CD4-positive, alpha-beta T cell treated with Interferon gamma for 1 hour (primary cell): ENCODE results near the gene CD55.

Source experiments
- DNase-seq: peaks from one replicate; pipeline ENCODE4 v3.0.0-alpha.2; 2020

CD55 gene

DNA sequence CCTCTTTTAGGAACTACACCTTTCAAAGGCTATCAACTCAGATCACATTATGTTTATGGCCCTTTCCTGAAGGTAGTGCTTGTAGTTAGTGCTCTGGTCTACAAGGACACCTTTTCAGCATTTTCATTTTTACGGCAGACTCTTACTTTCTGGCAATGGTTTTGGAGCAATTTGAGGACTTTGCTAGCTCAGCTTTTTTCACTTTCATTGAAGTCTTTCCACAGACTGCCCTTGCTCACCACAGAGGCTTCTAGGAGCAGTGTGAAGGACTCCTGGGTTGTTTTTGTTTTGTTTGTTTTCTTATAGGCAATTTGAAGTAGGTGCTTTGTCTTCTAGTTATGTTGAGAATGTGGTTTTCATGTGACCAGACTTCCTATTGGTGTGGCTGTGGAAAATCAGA is 43.1 kb downstream of the CD55 start:
- no peak for DNase-seq

- DNase-seq, result no peak
Observed at GRCh38 chr1:207365063-207365462, 43.6 kb downstream of the CD55 start.

DNA sequence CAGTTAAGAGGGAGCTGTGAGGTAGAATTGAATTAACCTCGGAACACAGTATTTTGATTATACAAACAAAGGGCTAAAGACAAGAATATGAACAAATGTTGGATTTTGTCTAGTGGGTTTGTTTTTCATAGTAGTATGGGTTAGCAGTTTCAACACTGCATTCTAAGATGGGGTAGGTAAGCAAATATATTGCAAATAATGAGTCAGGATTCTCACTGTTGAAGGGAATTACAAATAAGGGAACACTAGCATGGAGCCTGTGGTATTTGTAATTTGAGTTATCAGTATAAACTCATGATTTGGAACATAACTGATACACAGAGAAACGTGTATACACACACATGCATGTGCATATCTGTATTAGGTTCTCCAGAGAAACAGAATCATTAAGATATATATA is 44.5 kb downstream of the CD55 start:
- no peak for DNase-seq

DNA sequence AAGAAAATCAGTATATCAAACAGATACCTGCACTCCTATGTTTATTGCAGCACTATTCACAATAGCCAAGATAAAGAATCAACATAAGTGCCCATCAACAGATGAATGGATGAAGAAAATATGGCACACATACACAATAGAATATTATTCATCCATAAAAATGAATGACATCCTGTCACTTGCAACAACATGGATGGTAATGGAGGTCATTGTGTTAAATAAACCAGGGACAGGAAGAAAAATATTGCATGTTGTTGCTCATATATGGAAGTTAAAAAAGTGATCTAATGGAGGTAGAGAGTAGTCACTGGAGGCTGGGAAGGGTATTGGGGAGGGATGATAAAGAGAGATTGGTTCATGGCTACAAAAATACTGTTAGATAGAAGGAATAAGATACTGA is 67.2 kb downstream of the CD55 start:
- DNase-seq, result no peak

DNA sequence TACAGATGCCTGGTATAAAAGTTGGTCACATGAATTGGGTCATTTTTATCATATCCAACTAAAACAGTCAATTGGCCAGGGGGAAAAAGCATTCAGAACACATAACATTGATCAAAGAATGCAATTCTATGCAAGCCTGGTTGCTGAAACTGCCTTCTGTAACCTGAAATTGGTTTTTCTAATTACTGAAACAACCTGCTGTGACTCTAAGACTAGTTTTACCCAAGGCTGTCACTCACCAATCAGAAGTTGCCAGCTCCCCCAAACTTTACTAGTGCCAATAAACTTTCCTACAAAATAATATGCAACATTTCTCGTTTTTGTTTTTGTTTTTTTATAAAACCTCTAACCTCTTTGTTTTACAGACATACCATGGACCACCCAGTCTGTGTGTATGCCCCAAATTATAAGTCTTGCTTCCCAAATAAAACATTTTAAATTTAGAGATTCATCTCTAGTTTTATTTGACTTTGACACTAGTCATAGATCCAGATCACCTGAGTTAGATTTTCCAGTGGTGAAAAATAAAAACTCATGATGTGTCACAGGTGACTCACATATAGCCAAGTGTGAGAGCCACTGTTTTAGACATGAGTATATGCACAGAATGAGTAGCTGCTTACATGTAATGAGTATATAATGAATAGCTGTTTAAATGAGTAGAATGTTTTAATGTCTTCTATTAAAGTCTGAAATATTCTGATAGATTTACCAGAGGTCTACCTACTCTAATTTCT is 68.4 kb downstream of the CD55 start:
- no peak for DNase-seq

GRCh38 chr1:207393610-207394009 is 72.1 kb downstream of the CD55 start:
- no peak for DNase-seq

- DNase-seq, result no peak
Observed at GRCh38 chr1:207396168-207396746, 74.8 kb downstream of the CD55 start.

- DNase-seq, result no peak
Observed at GRCh38 chr1:207397525-207397926, 76.0 kb downstream of the CD55 start.

DNA sequence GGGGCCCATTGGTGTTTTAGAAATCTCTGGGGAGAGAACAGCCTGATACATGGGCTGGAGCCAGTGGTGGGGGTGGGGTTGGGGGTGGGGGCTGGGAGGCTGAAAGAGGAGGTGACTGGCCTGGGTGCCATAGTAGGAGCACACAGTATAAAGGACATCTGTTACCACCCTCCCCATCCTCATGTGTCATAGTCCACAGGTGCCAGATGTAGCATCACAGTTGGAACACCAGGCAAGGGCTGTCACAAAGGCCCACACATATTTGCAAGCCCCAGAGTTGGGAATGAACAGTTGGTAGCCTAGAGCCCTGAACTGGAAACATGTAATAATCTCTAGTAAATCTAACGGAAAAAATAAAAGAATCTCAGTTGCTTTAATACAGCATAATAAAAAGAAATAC is 77.5 kb downstream of the CD55 start:
- no peak for DNase-seq

- no peak for DNase-seq
Observed at GRCh38 chr1:207401578-207401977, 80.1 kb downstream of the CD55 start.

DNA sequence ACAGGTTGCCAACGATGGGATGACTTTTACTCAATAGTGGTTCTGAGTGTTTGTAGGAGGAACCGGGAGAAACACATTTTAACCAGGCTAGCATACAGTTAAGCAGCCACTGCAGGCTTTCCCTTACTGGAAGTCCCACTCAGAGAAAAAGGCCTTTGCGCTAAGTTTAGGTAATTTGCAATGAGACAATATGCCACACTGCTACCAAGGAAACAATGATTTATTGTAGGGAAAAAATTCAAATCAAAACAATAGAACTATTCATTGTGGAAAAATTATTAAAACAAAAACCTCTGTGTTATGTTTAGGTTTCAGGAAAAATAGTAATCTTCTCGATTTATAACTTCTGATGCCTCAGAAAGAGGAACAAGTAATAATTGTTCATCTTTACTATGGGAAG is 81.3 kb downstream of the CD55 start:
- no peak for DNase-seq

DNA sequence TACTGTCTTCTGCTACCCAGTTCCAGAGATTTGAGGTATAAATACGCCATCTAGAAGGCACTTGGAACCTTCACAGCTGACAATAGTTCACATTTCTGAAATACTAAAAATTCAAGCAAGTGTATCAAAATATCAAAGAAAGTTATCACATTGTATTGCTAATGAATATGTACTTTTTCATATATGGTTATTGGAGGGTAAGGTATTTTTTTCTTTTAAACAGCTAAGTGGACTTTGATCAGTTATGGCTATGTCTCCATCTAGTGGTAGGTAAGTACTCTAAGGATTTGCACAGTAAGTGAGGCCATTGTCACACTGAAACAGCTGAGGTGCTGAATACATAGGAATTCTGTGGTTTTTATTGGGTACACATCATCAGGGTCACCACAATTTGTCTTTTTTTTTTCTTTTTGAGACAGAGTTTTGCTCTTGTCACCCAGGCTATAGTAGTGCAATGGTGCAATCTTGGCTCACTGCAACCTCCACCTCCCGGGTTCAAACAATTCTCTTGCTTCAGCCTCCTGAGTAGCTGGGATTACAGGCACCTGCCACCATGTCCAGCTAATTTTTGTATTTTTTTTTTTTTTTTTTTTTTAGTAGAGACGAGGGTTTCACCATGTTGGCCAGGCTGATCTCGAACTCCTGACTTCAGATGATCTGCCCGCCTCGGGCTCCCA is 83.5 kb downstream of the CD55 start:
- no peak for DNase-seq

DNA sequence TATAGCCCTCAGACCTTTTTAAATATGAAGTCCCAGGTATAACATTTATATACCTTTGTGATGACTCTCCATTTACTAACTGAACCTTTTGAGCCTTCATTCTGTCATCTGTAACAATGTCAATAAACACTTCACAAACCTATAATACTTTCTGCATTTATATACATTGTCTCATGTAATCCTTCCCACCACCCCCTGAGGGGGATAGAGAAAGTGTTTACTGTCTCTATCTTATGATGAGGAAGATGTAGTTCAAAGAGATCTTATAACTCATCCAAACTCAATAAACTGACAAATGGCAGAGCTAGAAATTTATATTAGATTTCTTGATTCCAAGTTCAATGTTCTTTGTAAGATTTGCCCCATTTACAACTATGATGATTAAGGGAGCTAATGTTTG is 84.3 kb downstream of the CD55 start:
- DNase-seq, result no peak

GRCh38 chr1:207407655-207408260 is 86.3 kb downstream of the CD55 start:
- DNase-seq, result no peak
